Measurements from ENCODE around the gene DLG2. TPM values are rescaled to one million over a fixed set of nuclear protein-coding genes. Genes with fewer than 3 reads are reported as not detected.

The DLG2 gene
- total RNA-seq, 1 donor from 2014 or later, result 6.7 TPM

GRCh38 chr11:84250834-84251613 is 1376.1 kb downstream of the DLG2 start:
- Mint-ChIP-seq H3K36me3 (no peaks in the 10 kb centered on the region), H3K4me1 (peaks cover 4% of the 10 kb centered on the region), H3K4me3 (no peak overlapping the region), H3K9me3 (no peaks in the 10 kb centered on the region), H3K27me3 (ENCODE audit: low read depth) (no peaks in the 10 kb centered on the region), H3K27ac (no peak overlapping the region)
- no peak for DNase-seq (ENCODE audit: low spot score in 2 of 2, unreplicated experiment in 2 of 2)
- no peak for TF ChIP-seq CTCF (IDR thresholded peaks at IDR 0.05; ENCODE audit: unreplicated experiment)

- Mint-ChIP-seq H3K4me3 (no peak overlapping the region), H3K27me3 (ENCODE audit: low read depth) (no peaks in the 10 kb centered on the region), H3K27ac (no peak overlapping the region), H3K4me1 (peaks cover 4% of the 10 kb centered on the region), H3K9me3 (no peaks in the 10 kb centered on the region), H3K36me3 (no peaks in the 10 kb centered on the region)
- no peak for TF ChIP-seq CTCF (IDR thresholded peaks at IDR 0.05; ENCODE audit: unreplicated experiment)
- DNase-seq (ENCODE audit: low spot score in 2 of 2, unreplicated experiment in 2 of 2), result no peak
Observed at GRCh38 chr11:84249344-84250135, 1377.6 kb downstream of the DLG2 start.

GRCh38 chr11:84247926-84248325 is 1379.2 kb downstream of the DLG2 start:
- Mint-ChIP-seq H3K36me3 (no peaks in the 10 kb centered on the region), H3K27me3 (ENCODE audit: low read depth) (no peaks in the 10 kb centered on the region), H3K9me3 (no peaks in the 10 kb centered on the region), H3K4me1 (peaks cover 4% of the 10 kb centered on the region), H3K27ac (peak overlapping the region; percentile 1), H3K4me3 (no peak overlapping the region)
- TF ChIP-seq CTCF (IDR thresholded peaks at IDR 0.05; ENCODE audit: unreplicated experiment), result no peak
- DNase-seq (ENCODE audit: low spot score in 2 of 2, unreplicated experiment in 2 of 2), result no peak

- Mint-ChIP-seq H3K27me3 (ENCODE audit: low read depth) (no peaks in the 10 kb centered on the region), H3K9me3 (no peaks in the 10 kb centered on the region), H3K4me1 (peaks cover 4% of the 10 kb centered on the region), H3K27ac (no peak overlapping the region), H3K4me3 (no peak overlapping the region), H3K36me3 (no peaks in the 10 kb centered on the region)
- DNase-seq (ENCODE audit: low spot score in 2 of 2, unreplicated experiment in 2 of 2), result no peak
- no peak for TF ChIP-seq CTCF (IDR thresholded peaks at IDR 0.05; ENCODE audit: unreplicated experiment)
Observed at GRCh38 chr11:84247129-84247528, 1380.0 kb downstream of the DLG2 start.

GRCh38 chr11:84243629-84244263 is 1383.4 kb downstream of the DLG2 start:
- TF ChIP-seq CTCF (IDR thresholded peaks at IDR 0.05; ENCODE audit: unreplicated experiment), result no peak
- Mint-ChIP-seq H3K9me3 (no peaks in the 10 kb centered on the region), H3K36me3 (no peaks in the 10 kb centered on the region), H3K4me3 (no peak overlapping the region), H3K4me1 (peaks cover 4% of the 10 kb centered on the region), H3K27me3 (ENCODE audit: low read depth) (no peaks in the 10 kb centered on the region), H3K27ac (no peak overlapping the region)
- no peak for DNase-seq (ENCODE audit: low spot score in 2 of 2, unreplicated experiment in 2 of 2)

All from mesothelial cell of epicardium (in vitro differentiated cells).